Measurements from ENCODE around the gene TRHDE. TPM values are rescaled to one million over a fixed set of nuclear protein-coding genes. Genes with fewer than 3 reads are reported as not detected.

Gene TRHDE
- total RNA-seq, 2 donors from 2014 or later = 3.1 to 4.1 TPM

DNA sequence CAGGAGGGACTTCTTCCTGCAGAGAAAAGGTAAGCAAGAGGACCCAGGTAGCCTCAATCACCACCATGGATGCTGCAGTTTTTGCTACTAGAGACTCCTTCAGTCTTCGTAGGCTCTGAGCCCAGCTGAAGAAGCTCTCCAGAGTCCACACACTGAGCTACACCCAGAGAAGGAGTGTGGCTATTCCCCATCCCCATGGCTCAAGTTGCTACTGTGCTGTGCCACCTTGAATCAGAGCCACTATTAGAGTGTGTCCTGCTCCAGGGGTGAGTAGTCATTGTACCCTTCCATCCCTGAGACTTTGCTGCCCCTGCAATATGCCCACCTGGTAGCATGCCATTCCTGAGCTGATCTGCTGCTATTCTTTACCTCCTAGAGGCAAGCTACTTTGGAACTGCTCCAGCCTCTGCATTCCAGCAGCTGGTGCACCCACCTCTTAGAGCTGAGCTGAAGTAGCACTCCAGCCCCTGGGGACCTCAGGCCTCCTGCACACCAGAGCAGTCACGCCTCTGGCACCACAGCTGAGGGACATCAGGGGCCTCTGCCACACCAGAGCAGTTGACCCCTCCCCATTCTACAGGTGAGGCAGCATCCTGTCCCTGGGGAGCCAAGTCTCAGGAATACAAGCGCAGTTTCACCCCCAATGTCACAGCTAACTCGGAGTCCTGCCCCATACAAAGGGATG lies 213.0 kb downstream of the TRHDE start:
- Histone ChIP-seq H3K9me3 (no peaks in the 10 kb centered on the region), H3K27me3 (replicated peaks; ENCODE audit: insufficient read depth) (no peaks in the 10 kb centered on the region), H3K36me3 (no peaks in the 10 kb centered on the region), H3K27ac (no peak overlapping the region), H3K4me1 (replicated peaks) (no peaks in the 10 kb centered on the region), H3K4me3 (no peak overlapping the region)
- 100% methylated on average over 3 of the region's 4 CpGs for WGBS
- no peak for TF ChIP-seq POLR2AphosphoS5 (IDR thresholded peaks at IDR 0.05)
- TF ChIP-seq, protein P1, sequence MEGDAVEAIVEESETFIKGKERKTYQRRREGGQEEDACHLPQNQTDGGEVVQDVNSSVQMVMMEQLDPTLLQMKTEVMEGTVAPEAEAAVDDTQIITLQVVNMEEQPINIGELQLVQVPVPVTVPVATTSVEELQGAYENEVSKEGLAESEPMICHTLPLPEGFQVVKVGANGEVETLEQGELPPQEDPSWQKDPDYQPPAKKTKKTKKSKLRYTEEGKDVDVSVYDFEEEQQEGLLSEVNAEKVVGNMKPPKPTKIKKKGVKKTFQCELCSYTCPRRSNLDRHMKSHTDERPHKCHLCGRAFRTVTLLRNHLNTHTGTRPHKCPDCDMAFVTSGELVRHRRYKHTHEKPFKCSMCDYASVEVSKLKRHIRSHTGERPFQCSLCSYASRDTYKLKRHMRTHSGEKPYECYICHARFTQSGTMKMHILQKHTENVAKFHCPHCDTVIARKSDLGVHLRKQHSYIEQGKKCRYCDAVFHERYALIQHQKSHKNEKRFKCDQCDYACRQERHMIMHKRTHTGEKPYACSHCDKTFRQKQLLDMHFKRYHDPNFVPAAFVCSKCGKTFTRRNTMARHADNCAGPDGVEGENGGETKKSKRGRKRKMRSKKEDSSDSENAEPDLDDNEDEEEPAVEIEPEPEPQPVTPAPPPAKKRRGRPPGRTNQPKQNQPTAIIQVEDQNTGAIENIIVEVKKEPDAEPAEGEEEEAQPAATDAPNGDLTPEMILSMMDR (IDR thresholded peaks at IDR 0.05) = no peak
- TF ChIP-seq POLR2A (IDR thresholded peaks at IDR 0.05) = no peak
- intact Hi-C loops (cut with DNase I) = no loop called here
- no peak for DNase-seq (ENCODE audit: low spot score)

DNA sequence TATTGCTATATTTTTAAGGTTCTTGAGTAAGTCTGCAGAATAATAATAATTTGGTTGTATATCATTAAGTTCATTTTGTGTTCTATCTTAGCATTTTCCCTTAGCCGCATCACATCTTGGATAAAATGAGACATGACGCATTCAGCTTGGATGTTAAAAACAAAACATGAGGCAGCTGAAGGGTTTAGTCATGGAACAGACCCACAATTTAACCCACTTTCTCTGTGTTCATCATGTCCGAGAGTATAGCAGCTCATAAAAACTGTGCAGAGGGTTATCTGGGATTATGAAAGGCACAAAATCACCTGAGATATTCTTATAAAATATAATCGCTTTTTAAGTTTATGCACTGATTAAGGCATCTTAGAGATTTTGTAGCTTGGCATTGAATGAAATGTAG lies 219.3 kb downstream of the TRHDE start:
- intact Hi-C loops (cut with DNase I) = no loop called here
- Histone ChIP-seq H3K4me3 (no peak overlapping the region), H3K4me1 (replicated peaks) (no peaks in the 10 kb centered on the region), H3K9me3 (no peaks in the 10 kb centered on the region), H3K27ac (no peak overlapping the region), H3K27me3 (replicated peaks; ENCODE audit: insufficient read depth) (no peaks in the 10 kb centered on the region), H3K36me3 (no peaks in the 10 kb centered on the region)
- WGBS = 72% methylated on average over 4 of the region's 4 CpGs
- TF ChIP-seq, protein P1 (IDR thresholded peaks at IDR 0.05) = no peak
- TF ChIP-seq POLR2AphosphoS5 (IDR thresholded peaks at IDR 0.05) = no peak
- no peak for TF ChIP-seq POLR2A (IDR thresholded peaks at IDR 0.05)
- DNase-seq (ENCODE audit: low spot score) = no peak

- intact Hi-C loops (cut with DNase I) = no loop called here
- TF ChIP-seq POLR2AphosphoS5 (IDR thresholded peaks at IDR 0.05) (no peak), POLR2A (IDR thresholded peaks at IDR 0.05) (no peak)
- TF ChIP-seq, protein P1 (IDR thresholded peaks at IDR 0.05) = no peak
- Histone ChIP-seq H3K27me3 (replicated peaks; ENCODE audit: insufficient read depth) (no peaks in the 10 kb centered on the region), H3K27ac (no peak overlapping the region), H3K4me1 (replicated peaks) (no peaks in the 10 kb centered on the region), H3K9me3 (no peaks in the 10 kb centered on the region), H3K36me3 (no peaks in the 10 kb centered on the region), H3K4me3 (no peak overlapping the region)
- no peak for DNase-seq (ENCODE audit: low spot score)
- WGBS = 52% methylated on average over 1 of the region's 1 CpG
These were observed 221.2 kb downstream of the TRHDE start for GRCh38 chr12:72493407-72493806.

DNA sequence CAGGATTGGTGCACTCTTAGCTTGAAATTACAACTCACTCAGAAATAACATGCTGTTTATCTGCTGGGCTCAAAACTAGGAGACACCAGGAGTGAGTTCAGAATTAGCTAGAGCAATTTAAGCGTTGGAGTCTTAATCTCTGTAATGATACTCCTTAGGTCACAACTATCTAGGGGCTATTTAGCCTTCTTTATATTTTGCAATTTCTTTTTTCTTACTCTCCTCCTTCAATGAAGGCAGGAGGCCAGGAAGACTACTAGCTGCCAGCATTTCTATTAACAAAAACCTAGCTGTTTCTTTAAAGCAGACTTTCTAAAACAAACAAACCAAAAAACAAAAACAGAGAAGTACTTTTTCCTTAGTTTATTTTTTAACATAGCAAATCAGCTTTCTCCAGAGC lies 226.2 kb downstream of the TRHDE start:
- Histone ChIP-seq H3K36me3 (no peaks in the 10 kb centered on the region), H3K27ac (no peak overlapping the region), H3K4me1 (replicated peaks) (no peaks in the 10 kb centered on the region), H3K4me3 (no peak overlapping the region), H3K9me3 (no peaks in the 10 kb centered on the region), H3K27me3 (replicated peaks; ENCODE audit: insufficient read depth) (no peaks in the 10 kb centered on the region)
- WGBS = 60% methylated on average over 1 of the region's 1 CpG
- no peak for DNase-seq (ENCODE audit: low spot score)
- TF ChIP-seq POLR2AphosphoS5 (IDR thresholded peaks at IDR 0.05) = no peak
- TF ChIP-seq POLR2A (IDR thresholded peaks at IDR 0.05) = no peak
- TF ChIP-seq, protein P1 (IDR thresholded peaks at IDR 0.05) = no peak
- intact Hi-C loops (cut with DNase I) = no loop called here

DNA sequence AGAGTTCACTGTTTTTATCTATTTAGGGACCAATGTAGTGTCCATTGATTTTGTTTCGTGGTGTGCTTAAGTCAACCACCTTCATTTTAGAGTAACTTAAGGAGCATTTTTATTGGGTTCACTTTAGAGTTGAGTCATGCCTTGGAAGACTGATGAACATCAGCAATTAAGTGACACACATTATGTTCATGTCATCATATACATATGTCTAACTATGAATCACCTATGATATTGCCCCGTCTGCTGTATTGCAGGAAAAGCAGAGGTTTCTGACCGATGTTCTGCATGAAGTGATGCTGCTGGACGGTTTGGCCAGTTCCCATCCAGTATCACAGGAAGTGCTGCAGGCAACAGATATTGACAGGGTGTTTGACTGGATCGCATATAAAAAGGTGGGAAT lies 227.1 kb downstream of the TRHDE start:
- H3K36me3 ChIP-seq = no peaks in the 10 kb centered on the region

More for the DNA sequence above, 227.1 kb downstream of the TRHDE start:
- Histone ChIP-seq H3K4me1 (replicated peaks) (no peaks in the 10 kb centered on the region), H3K27ac (no peak overlapping the region), H3K4me3 (no peak overlapping the region), H3K9me3 (no peaks in the 10 kb centered on the region), H3K27me3 (replicated peaks; ENCODE audit: insufficient read depth) (no peaks in the 10 kb centered on the region)
- 83% methylated on average over 5 of the region's 5 CpGs for WGBS
- no peak for DNase-seq (ENCODE audit: low spot score)
- TF ChIP-seq POLR2A (IDR thresholded peaks at IDR 0.05) = no peak
- TF ChIP-seq, protein P1 (IDR thresholded peaks at IDR 0.05) = no peak
- TF ChIP-seq POLR2AphosphoS5 (IDR thresholded peaks at IDR 0.05) = no peak
- intact Hi-C loops (cut with DNase I) = no loop called here

Data from prostate gland (tissue), 2 donors.